Right lobe of liver (tissue), 6 donors: ENCODE measurements around the gene MTREX. TPM values are rescaled to one million over a fixed set of nuclear protein-coding genes. Genes with fewer than 3 reads are reported as not detected.

ENCODE experiments used
- ATAC-seq, 4 donors: fragments of 200-7000 bp; cut with Tn5 transposase; one replicate each; pipeline ENCODE4 v1.9.1; 2020; ENCODE audit warnings: mild to moderate bottlenecking in 4 of 4, moderate library complexity in 4 of 4
- DNase-seq, 3 donors: peaks; one replicate each; pipeline ENCODE4 v3.0.0-alpha.2; 2020
- H3K27ac ChIP-seq, 3 donors: fragments of 200-600 bp; one replicate each; pipeline ENCODE4 v1.8.0; 2022
- H3K27me3 ChIP-seq, 2 donors: fragments of 200-600 bp; one replicate each; pipeline ENCODE4 v1.8.0; 2022
- H3K36me3 ChIP-seq, 4 donors: fragments of 200-600 bp; sonication (generic) in 1 of 4; one replicate each; pipeline versions ENCODE4 v1.5.1 to v1.8.0; 2017 to 2022; ENCODE audit warnings: control low read depth in 1 of 4
- H3K4me1 ChIP-seq, 4 donors: fragments of 200-600 bp; sonication (generic) in 1 of 4; one replicate each; pipeline versions ENCODE4 v1.5.1 to v1.8.0; 2017 to 2022; ENCODE audit warnings: control low read depth in 1 of 4
- H3K4me3 ChIP-seq, 3 donors: fragments of 200-600 bp; one replicate each; pipeline ENCODE4 v1.8.0; 2022
- H3K9me3 ChIP-seq, 4 donors: fragments of 200-600 bp; sonication (generic) in 1 of 4; one replicate each; pipeline versions ENCODE4 v1.5.1 to v1.8.0; 2017 to 2022; ENCODE audit warnings: control low read depth in 1 of 4
- POLR2A ChIP-seq: fragments of 450-650 bp; IDR thresholded peaks from one replicate; pipeline ENCODE4 v1.6.1; 2017; ENCODE audit warnings: antibody characterized with exemption, mild to moderate bottlenecking
- WGBS: methylation state at CpG from one replicate; pipeline ENCODE4 v1.1.6; 2018; ENCODE audit warnings: low coverage, low lambda C conversion rate; ENCODE audit not compliant: insufficient coverage; ENCODE audit errors: missing lambda C conversion rate; 5-methylcytosine and 5-hydroxymethylcytosine counted together
- intact Hi-C, 2 donors: fragments of 100-400 bp; cut with DNase I; formaldehyde crosslinking; loops; one replicate each; pipeline versions ENCODE4 v1.11.2 to v1.14.1; 2022
- total RNA-seq, 6 experiments: library from RNA; depleted of rRNA in 2 of 6; stranded (reverse); fragments of >200 nt in 2 of 6; fragmentation: NEBNext Ultra II Directional in 3 of 6; extraction: Animal tissue kit (Norgen Biotek cat#: 25700) in 3 of 6; gene quantifications; one replicate each; pipeline versions ENCODE4 v1.1.0 to v1.2.4, GENCODE V29; 2016 to 2023
- TF ChIP-seq, protein P1 (sequence below), 4 donors: fragments of 200-600 bp in 3 of 4; fragments of 450-650 bp in 1 of 4; IDR thresholded peaks; one replicate each; pipeline versions ENCODE4 v1.5.1 to v1.8.0; 2016 to 2022; ENCODE audit warnings: antibody characterized with exemption in 4 of 4, mild to moderate bottlenecking in 2 of 4
- donor health status: DM: no; HTN: yes; CAD: no.
- donor health status: DM: no; HTN: no; CAD: no.
- donor health status: DM: no; HTN: no; CAD: no.
- donor health status: DM: no; HTN: yes; CAD: no.
- donor health status: DM: no; HTN: yes; CAD: no.

The MTREX gene
- total RNA-seq, 6 experiments from 2014 or later: 24.7 to 42.4 (median 31.9) TPM

DNA sequence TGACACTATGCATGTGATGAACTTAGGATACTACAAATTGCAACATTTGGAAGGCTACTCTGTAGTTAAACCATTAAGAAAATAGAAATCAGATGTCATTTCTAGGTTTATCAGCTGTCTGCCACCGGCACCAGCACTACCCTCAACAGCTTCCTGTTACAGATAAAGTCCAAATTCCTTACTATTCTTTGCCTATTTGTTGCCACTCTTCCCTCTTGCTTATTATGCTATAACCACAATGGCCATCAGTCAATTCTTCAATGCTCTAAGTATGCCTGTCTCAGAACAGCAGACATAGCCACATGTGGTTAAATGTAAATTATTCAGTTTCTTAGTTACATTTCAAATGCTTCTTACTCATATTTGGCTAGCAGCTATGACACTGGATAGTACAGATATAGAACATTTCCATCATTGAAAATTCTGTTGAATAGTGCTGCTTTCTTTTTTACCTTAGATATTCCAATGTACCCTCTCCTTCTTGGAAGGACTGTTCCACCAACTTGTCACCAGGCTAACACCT lies 21.3 kb upstream of the MTREX start:
- no peaks in the 10 kb centered on the region for H3K27me3 ChIP-seq
- 60% methylated on average over 1 of the region's 1 CpG for WGBS
- H3K27ac ChIP-seq: no peak overlapping the region
- intact Hi-C loops: no loop called here
- TF ChIP-seq, protein P1, sequence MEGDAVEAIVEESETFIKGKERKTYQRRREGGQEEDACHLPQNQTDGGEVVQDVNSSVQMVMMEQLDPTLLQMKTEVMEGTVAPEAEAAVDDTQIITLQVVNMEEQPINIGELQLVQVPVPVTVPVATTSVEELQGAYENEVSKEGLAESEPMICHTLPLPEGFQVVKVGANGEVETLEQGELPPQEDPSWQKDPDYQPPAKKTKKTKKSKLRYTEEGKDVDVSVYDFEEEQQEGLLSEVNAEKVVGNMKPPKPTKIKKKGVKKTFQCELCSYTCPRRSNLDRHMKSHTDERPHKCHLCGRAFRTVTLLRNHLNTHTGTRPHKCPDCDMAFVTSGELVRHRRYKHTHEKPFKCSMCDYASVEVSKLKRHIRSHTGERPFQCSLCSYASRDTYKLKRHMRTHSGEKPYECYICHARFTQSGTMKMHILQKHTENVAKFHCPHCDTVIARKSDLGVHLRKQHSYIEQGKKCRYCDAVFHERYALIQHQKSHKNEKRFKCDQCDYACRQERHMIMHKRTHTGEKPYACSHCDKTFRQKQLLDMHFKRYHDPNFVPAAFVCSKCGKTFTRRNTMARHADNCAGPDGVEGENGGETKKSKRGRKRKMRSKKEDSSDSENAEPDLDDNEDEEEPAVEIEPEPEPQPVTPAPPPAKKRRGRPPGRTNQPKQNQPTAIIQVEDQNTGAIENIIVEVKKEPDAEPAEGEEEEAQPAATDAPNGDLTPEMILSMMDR (IDR thresholded peaks at IDR 0.05): no peak
- TF ChIP-seq POLR2A: no peak
- DNase-seq (no peak), ATAC-seq (no peak)
- peaks cover 0 to 87% (median 30%) of the 10 kb centered on the region in 4 donors for H3K36me3 ChIP-seq
- H3K4me3 ChIP-seq: no peak overlapping the region
- H3K9me3 ChIP-seq: no peaks in the 10 kb centered on the region
- no peaks in the 10 kb centered on the region for H3K4me1 ChIP-seq

DNA sequence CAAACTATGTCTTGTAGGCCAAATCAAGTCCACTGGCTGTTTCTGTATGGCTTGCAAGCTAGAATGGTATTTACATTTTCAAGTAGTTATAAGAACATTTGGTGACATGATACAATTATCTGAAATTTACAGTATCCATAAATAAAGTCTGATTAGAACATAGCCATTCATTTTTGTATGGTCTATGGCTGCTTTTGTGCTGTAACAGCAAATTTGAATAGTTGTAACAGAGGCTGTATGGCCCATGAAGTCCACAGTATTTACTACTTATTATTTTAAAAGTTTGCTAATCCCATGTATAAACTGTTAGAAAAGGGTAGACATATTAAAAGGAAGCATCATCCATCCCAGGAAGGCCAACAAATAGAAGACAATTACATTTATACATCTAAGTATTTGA lies 18.0 kb upstream of the MTREX start:
- H3K9me3 ChIP-seq: no peaks in the 10 kb centered on the region
- intact Hi-C loops: no loop called here
- H3K4me3 ChIP-seq: no peak overlapping the region
- TF ChIP-seq, protein P1 (IDR thresholded peaks at IDR 0.05): no peak
- no peak for TF ChIP-seq POLR2A
- H3K27ac ChIP-seq: no peak overlapping the region
- DNase-seq (no peak), ATAC-seq (no peak)
- H3K27me3 ChIP-seq: no peaks in the 10 kb centered on the region
- H3K4me1 ChIP-seq: no peaks in the 10 kb centered on the region
- peaks cover 0 to 89% (median 27%) of the 10 kb centered on the region in 4 donors for H3K36me3 ChIP-seq

DNA sequence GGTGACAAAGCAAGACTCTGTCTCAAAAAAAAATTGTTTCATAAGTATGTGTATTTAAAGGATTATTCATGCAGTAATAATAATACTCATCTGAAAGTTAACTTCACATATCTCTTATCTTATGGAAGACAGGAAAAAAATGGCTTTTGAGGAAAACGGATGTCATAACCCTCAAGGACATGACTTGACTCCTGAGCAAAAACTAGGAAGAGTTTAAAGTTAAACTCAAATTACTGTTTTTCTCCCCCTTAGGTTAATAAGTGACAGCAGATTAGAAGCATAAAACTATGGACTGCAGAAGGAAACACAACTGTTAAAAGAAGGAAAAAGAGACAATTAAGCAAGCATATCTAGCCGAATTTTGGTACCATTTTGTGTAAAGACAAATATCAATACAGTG lies 16.8 kb upstream of the MTREX start:
- no peaks in the 10 kb centered on the region for H3K9me3 ChIP-seq
- no peak for TF ChIP-seq POLR2A
- TF ChIP-seq, protein P1 (IDR thresholded peaks at IDR 0.05): no peak
- H3K36me3 ChIP-seq: peaks cover 0 to 82% (median 28%) of the 10 kb centered on the region in 4 donors
- no peaks in the 10 kb centered on the region for H3K27me3 ChIP-seq
- no peak for DNase-seq
- 77% methylated on average over 2 of the region's 2 CpGs for WGBS
- no peak overlapping the region for H3K27ac ChIP-seq
- intact Hi-C loops: no loop called here
- no peak overlapping the region for H3K4me3 ChIP-seq
- ATAC-seq: no peak
- H3K4me1 ChIP-seq: no peaks in the 10 kb centered on the region

DNA sequence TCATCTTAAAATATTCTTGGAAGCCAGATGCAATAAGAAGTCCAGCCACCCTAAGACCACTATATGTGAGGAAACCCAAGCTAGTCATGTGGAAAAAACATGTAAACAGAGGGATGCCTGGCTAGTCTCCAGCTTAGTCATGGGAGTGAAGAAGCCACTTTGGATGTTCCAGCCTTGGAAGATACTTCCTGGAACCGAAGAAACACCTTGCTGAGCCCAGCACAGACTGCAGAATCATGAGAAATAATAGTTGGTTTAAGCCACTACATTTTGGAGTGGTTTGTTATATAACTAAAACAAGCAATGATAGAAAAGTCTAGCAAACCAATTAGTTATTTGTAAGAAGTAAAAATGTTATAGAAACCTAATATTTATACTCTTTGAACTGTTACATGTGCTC lies 12.9 kb upstream of the MTREX start:
- H3K9me3 ChIP-seq: no peaks in the 10 kb centered on the region
- H3K36me3 ChIP-seq: peaks cover 0 to 44% (median 14%) of the 10 kb centered on the region in 4 donors
- intact Hi-C loops: no loop called here
- WGBS: 83% methylated on average over 1 of the region's 1 CpG
- no peaks in the 10 kb centered on the region for H3K27me3 ChIP-seq
- ATAC-seq: no peak
- no peak for DNase-seq
- no peak overlapping the region for H3K4me3 ChIP-seq
- TF ChIP-seq, protein P1 (IDR thresholded peaks at IDR 0.05): no peak
- TF ChIP-seq POLR2A: no peak
- no peak overlapping the region for H3K27ac ChIP-seq
- no peaks in the 10 kb centered on the region for H3K4me1 ChIP-seq

DNA sequence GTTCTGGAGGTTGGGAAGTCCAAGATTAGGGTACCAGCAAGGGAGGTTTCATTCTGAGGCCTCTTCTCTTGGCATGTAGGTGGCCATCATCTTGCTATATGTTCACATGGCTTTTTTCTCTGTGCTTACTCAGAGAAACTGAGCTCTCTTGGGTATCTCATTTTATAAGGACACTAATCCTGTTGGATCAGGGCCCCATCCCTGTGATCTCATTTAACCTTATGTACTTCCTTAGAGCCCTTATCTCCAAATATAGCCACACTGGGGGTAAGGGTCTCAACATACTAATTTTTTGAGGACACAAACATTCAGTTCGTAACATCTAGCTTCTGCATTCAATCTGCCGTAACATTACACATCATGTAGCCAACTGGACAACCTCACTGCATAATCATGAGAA lies 6.9 kb upstream of the MTREX start:
- Histone ChIP-seq H3K36me3 (no peaks in the 10 kb centered on the region), H3K27ac (no peak overlapping the region), H3K9me3 (no peaks in the 10 kb centered on the region), H3K27me3 (no peaks in the 10 kb centered on the region), H3K4me1 (peaks cover 0 to 22% (median 3%) of the 10 kb centered on the region in 4 donors), H3K4me3 (no peak overlapping the region)
- 90% methylated on average over 2 of the region's 2 CpGs for WGBS
- no peak for DNase-seq
- intact Hi-C loops: no loop called here
- TF ChIP-seq, protein P1 (IDR thresholded peaks at IDR 0.05): no peak
- no peak for TF ChIP-seq POLR2A
- ATAC-seq: no peak
